Body of pancreas (tissue), 4 donors: ENCODE measurements around the gene ZNF786.

ENCODE experiments used
- POLR2A ChIP-seq, 3 donors: fragments of 450-650 bp; IDR thresholded peaks; one replicate each; pipeline ENCODE4 v1.6.1; 2016; ENCODE audit warnings: antibody characterized with exemption in 3 of 3, mild to moderate bottlenecking in 2 of 3
- TF ChIP-seq, protein P1 (sequence below), 7 experiments: fragments of 450-650 bp in 4 of 7; fragments of 200-600 bp in 3 of 7; sonication (generic) in 3 of 7; IDR thresholded peaks; one replicate each; pipeline ENCODE4 v1.5.1; 2016 to 2019; ENCODE audit warnings: antibody characterized with exemption in 7 of 7

DNA sequence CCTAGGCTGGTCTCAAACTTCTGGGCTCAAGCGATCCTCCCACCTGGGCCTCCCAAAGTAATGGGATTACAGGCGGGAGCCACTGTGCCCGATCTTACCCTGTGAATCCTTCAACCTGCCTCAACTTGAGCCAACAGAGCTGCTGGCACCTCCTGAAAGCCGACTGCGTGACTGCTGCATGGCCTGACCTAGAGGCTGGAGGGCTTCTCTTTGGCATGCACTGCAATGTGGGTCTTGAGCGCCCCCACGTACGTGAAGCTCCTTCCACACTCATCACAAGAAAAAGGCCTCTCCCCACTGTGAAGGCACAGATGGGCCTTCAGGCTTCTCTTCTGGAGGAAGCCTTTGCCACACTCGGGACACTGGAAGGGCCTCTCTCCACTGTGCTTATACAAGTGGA, 12.9 kb upstream of the ZNF786 start:
- TF ChIP-seq, protein P1, sequence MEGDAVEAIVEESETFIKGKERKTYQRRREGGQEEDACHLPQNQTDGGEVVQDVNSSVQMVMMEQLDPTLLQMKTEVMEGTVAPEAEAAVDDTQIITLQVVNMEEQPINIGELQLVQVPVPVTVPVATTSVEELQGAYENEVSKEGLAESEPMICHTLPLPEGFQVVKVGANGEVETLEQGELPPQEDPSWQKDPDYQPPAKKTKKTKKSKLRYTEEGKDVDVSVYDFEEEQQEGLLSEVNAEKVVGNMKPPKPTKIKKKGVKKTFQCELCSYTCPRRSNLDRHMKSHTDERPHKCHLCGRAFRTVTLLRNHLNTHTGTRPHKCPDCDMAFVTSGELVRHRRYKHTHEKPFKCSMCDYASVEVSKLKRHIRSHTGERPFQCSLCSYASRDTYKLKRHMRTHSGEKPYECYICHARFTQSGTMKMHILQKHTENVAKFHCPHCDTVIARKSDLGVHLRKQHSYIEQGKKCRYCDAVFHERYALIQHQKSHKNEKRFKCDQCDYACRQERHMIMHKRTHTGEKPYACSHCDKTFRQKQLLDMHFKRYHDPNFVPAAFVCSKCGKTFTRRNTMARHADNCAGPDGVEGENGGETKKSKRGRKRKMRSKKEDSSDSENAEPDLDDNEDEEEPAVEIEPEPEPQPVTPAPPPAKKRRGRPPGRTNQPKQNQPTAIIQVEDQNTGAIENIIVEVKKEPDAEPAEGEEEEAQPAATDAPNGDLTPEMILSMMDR (IDR thresholded peaks at IDR 0.05): no peak
- TF ChIP-seq POLR2A (IDR thresholded peaks at IDR 0.05): no peak
